Mucosa of stomach (tissue), 1 donor: ENCODE results near the gene NF1.

ENCODE experiments used
- H3K27me3 ChIP-seq: one replicate; pipeline ENCODE4 v1.7.0; 2013; ENCODE audit warnings: mild to moderate bottlenecking, low read length; ENCODE audit not compliant: control insufficient read depth, insufficient read depth
- H3K36me3 ChIP-seq: one replicate; pipeline ENCODE4 v1.7.0; 2013; ENCODE audit warnings: low read length; ENCODE audit not compliant: control insufficient read depth, insufficient read depth
- H3K4me1 ChIP-seq: one replicate; pipeline ENCODE4 v1.7.0; 2013; ENCODE audit warnings: mild to moderate bottlenecking, low read length; ENCODE audit not compliant: control insufficient read depth, insufficient read depth
- H3K4me3 ChIP-seq: one replicate; pipeline ENCODE4 v1.7.0; 2013; ENCODE audit warnings: low read length
- H3K9ac ChIP-seq: one replicate; pipeline ENCODE4 v1.7.0; 2013; ENCODE audit warnings: mild to moderate bottlenecking, low read length, moderate library complexity
- H3K9me3 ChIP-seq: one replicate; pipeline ENCODE4 v1.7.0; 2013; ENCODE audit warnings: mild to moderate bottlenecking, low read length, moderate library complexity; ENCODE audit not compliant: control insufficient read depth
- donor health status: Pancreatic carcinoma.

The NF1 gene

GRCh38 chr17:31060791-31061550 is 33.8 kb upstream of the NF1 start:
- no peaks in the 10 kb centered on the region for H3K27me3 ChIP-seq
- no peaks in the 10 kb centered on the region for H3K9me3 ChIP-seq
- no peak overlapping the region for H3K4me3 ChIP-seq
- H3K36me3 ChIP-seq = no peaks in the 10 kb centered on the region
- no peak overlapping the region for H3K9ac ChIP-seq
- H3K4me1 ChIP-seq = no peaks in the 10 kb centered on the region

DNA sequence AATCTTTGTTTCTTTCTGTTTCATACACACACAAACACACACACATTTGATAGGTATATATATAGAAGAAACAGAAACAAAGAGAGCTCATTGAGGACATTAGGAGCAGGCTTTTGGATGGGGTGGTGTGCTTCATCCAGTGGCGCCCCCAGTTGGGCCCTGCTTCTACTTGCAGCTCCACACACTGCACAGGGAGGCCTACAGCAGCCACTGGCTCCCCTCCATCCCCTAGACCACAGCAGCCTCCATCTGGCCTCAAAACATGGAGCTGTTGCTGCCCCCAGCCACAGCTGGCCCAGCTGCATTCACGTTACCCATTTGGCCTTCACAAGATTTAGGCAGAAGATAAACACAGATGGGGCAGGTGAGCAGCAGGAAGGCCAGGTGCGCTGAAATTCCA is 33.1 kb upstream of the NF1 start:
- H3K27me3 ChIP-seq = no peaks in the 10 kb centered on the region
- no peaks in the 10 kb centered on the region for H3K4me1 ChIP-seq
- no peak overlapping the region for H3K4me3 ChIP-seq
- H3K36me3 ChIP-seq = no peaks in the 10 kb centered on the region
- H3K9ac ChIP-seq = no peak overlapping the region
- no peaks in the 10 kb centered on the region for H3K9me3 ChIP-seq

DNA sequence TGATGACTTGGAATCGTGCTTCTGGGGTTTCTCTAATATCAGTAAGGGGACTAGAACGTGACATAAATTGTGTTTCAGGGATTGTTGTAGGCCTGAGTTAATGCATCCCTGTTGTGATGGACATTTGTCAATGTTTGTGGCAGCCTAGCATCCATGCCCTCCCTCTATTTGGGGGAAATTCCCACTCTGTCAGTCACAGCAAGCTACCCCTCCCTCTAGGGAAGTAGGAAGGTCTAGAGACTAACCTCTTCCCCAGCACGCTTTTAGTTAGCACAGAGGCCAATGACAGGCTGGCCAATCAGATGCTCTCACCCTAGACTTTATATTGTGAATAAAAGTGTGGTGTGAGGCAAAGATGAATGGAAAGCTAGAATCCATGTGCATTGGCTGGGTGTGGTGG is 32.4 kb upstream of the NF1 start:
- Histone ChIP-seq H3K27me3 (no peaks in the 10 kb centered on the region), H3K9me3 (no peaks in the 10 kb centered on the region), H3K4me3 (no peak overlapping the region), H3K36me3 (no peaks in the 10 kb centered on the region), H3K4me1 (no peaks in the 10 kb centered on the region), H3K9ac (no peak overlapping the region)

- Histone ChIP-seq H3K9ac (no peak overlapping the region), H3K27me3 (no peaks in the 10 kb centered on the region), H3K9me3 (no peaks in the 10 kb centered on the region), H3K4me3 (no peak overlapping the region), H3K36me3 (no peaks in the 10 kb centered on the region), H3K4me1 (peaks cover 6% of the 10 kb centered on the region)
Observed at GRCh38 chr17:31064707-31065106, 30.1 kb upstream of the NF1 start.

GRCh38 chr17:31067691-31068184 is 27.0 kb upstream of the NF1 start:
- H3K9ac ChIP-seq = no peak overlapping the region
- no peaks in the 10 kb centered on the region for H3K36me3 ChIP-seq
- no peaks in the 10 kb centered on the region for H3K27me3 ChIP-seq
- H3K9me3 ChIP-seq = no peaks in the 10 kb centered on the region
- H3K4me1 ChIP-seq = peaks cover 6% of the 10 kb centered on the region
- H3K4me3 ChIP-seq = no peak overlapping the region

DNA sequence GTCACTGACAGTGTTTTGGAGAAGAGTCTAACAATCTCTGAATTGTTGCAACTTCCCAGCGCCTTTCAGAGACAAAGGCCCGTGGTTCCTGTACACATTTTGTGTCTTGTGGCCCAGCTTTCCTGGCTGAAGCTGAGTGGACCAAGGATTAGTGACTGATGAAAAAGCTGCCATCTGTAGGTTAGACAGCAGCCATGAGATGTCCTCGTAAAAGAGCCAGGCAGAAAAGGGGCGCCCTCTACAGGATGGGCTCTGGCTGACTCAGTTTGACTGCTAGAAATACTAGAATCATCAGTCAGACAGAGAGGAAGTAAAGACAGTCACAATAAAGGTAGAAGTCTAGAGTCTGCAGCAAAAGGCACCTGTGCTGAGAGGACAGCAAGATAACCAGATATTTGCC is 26.5 kb upstream of the NF1 start:
- Histone ChIP-seq H3K27me3 (no peaks in the 10 kb centered on the region), H3K4me1 (peaks cover 6% of the 10 kb centered on the region)

GRCh38 chr17:31072186-31072585 is 22.6 kb upstream of the NF1 start:
- H3K27me3 ChIP-seq = no peaks in the 10 kb centered on the region
- no peaks in the 10 kb centered on the region for H3K36me3 ChIP-seq
- H3K4me3 ChIP-seq = no peak overlapping the region
- H3K4me1 ChIP-seq = peaks cover 6% of the 10 kb centered on the region
- H3K9me3 ChIP-seq = no peaks in the 10 kb centered on the region
- no peak overlapping the region for H3K9ac ChIP-seq

More for the DNA sequence above, 26.5 kb upstream of the NF1 start:
- Histone ChIP-seq H3K36me3 (no peaks in the 10 kb centered on the region), H3K4me3 (no peak overlapping the region), H3K9me3 (no peaks in the 10 kb centered on the region), H3K9ac (no peak overlapping the region)

DNA sequence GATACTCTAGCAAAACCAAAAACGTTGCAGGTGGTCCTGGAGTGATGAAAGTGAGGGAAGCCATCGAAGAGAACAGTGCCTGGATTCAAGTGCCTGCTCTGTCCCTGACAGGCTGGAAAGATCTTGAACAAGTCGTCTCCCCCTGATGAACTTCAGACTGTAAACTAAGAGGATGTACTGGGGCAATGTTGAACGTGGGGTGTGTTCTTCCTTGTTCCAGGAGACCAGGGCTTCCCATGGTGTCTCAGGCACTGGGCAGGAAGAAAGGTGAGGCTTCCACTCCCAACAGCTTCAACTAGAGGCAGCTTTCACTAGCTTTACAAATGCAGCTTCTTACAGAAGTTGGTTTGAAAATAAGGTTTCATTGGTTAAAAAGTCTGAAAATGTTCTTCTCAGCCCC is 21.4 kb upstream of the NF1 start:
- no peaks in the 10 kb centered on the region for H3K9me3 ChIP-seq
- H3K36me3 ChIP-seq = no peaks in the 10 kb centered on the region
- H3K4me1 ChIP-seq = no peaks in the 10 kb centered on the region
- no peak overlapping the region for H3K4me3 ChIP-seq
- H3K27me3 ChIP-seq = no peaks in the 10 kb centered on the region
- no peak overlapping the region for H3K9ac ChIP-seq

DNA sequence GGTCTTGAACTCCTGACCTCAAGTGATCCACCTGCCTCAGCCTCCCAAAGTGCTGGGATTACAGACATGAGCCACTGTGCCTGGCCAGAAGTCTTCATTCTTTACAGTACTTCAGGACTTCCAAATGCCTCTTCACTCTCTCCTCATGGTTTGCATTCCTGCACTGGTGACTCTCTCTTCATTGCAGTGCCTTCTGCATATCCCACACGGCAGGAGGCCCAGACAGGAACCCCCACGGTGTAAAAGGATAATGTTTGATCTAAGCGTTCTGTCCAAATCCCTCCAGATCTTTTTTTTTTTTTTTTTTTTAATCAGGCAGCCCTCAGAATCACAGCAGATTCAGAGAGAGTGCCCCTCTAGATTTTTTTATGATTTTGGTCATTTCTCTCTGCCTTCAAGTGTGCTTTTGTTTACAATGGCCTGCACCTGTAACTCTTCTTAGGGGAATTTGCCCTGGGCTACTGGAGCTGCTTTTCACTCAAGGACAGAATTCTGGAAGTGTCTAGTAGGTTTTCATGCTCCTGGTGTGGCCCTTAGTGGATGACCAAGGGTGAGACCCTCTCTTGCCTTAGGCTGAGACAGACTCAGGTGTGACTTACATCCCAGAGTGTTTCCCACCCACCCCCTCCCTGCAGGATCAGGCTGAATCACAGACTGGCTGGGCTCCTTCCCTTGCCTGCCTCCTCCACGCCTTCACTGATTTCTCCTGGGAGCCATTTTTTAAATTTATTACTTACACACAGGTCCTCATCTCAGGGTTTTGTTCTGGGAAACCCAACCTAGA is 19.8 kb upstream of the NF1 start:
- no peaks in the 10 kb centered on the region for H3K36me3 ChIP-seq
- H3K9ac ChIP-seq = no peak overlapping the region
- H3K27me3 ChIP-seq = no peaks in the 10 kb centered on the region
- H3K4me1 ChIP-seq = no peaks in the 10 kb centered on the region
- no peaks in the 10 kb centered on the region for H3K9me3 ChIP-seq
- no peak overlapping the region for H3K4me3 ChIP-seq

GRCh38 chr17:31078290-31078689 is 16.5 kb upstream of the NF1 start:
- Histone ChIP-seq H3K36me3 (no peaks in the 10 kb centered on the region), H3K9me3 (no peaks in the 10 kb centered on the region), H3K4me1 (no peaks in the 10 kb centered on the region), H3K4me3 (no peak overlapping the region), H3K27me3 (no peaks in the 10 kb centered on the region), H3K9ac (no peak overlapping the region)

- Histone ChIP-seq H3K9ac (no peak overlapping the region), H3K4me1 (no peaks in the 10 kb centered on the region), H3K36me3 (no peaks in the 10 kb centered on the region), H3K4me3 (no peak overlapping the region), H3K27me3 (no peaks in the 10 kb centered on the region), H3K9me3 (no peaks in the 10 kb centered on the region)
Observed at GRCh38 chr17:31079731-31080130, 15.0 kb upstream of the NF1 start.

GRCh38 chr17:31085563-31085962 is 9.2 kb upstream of the NF1 start:
- Histone ChIP-seq H3K4me1 (no peaks in the 10 kb centered on the region), H3K9ac (no peak overlapping the region), H3K4me3 (no peak overlapping the region), H3K27me3 (peaks cover 2% of the 10 kb centered on the region), H3K9me3 (no peaks in the 10 kb centered on the region), H3K36me3 (no peaks in the 10 kb centered on the region)
